Measurements from ENCODE around the gene DNAJA3. TPM values are rescaled to one million over a fixed set of nuclear protein-coding genes. Genes with fewer than 3 reads are reported as not detected.

Gene DNAJA3
- total and polyA plus RNA-seq, 9 of the 15 experiments (the other 6 are each of a cell fraction or from before 2014, with no cell fraction given) = 8.1 to 105 (median 79.0) TPM

DNA sequence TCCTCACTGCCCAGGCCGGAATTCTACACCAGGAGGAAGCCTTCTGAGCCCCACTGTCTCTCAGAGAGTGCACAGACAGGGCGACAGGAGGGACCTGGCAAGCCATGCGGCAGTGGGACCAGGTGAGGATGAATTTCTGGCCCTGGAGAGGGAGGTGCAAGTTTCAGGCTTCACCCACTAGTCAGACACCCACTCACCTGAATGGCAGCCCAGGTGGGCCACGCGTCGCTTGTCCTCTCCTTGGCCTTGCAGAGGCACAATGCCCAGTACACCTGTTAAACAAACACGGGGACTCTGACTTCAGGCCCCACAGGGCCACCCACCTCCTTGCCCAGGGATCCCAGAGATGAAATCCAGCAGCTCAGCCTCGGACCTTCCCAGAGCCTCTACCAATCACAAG is 13.5 kb upstream of the DNAJA3 start:
- in situ Hi-C loops (cut with MboI) (no loop called here), intact Hi-C loops (cut with micrococcal nuclease) (loop anchor here (10.0 kb wide), 1 partner anchor 543 kb away; the partner anchor contains the start of gene SEC14L5)
- H2AFZ ChIP-seq (ENCODE audit: low read depth, low read length) = no peak overlapping the region
- no peaks in the 10 kb centered on the region for H3K9me1 ChIP-seq (ENCODE audit: control insufficient read depth, insufficient read depth, low read length)
- WGBS (ENCODE audit: insufficient coverage, low coverage, missing lambda C conversion rate) = 95% methylated on average over 8 of the region's 8 CpGs
- no peak overlapping the region for H3K27ac ChIP-seq (ENCODE audit: extremely low read depth, low read depth, low read length)
- POLR2A ChIA-PET = interaction anchor here (1.4 kb wide), 1 partner anchor 9 kb away, joined by 6 read pairs; no protein-coding TSS in a partner anchor
- FAIRE-seq = no peak
- no peak for ATAC-seq
- H4K20me1 ChIP-seq (replicated peaks; ENCODE audit: control insufficient read depth, insufficient read depth, low read length) = peaks cover 36% of the 10 kb centered on the region
- H3K36me3 ChIP-seq (ENCODE audit: control insufficient read depth, insufficient read depth, low read length) = peaks cover 68% of the 10 kb centered on the region; the same call in 2 of the 3 replicates
- TF ChIP-seq L3MBTL2 (IDR thresholded peaks at IDR 0.05) (no peak), RBFOX2 (IDR thresholded peaks at IDR 0.05; ENCODE audit: low read depth, low read length) (0 out of 2 replicates have a peak, but pooled peaks have one; percentile 17), RB1 (IDR thresholded peaks at IDR 0.05; ENCODE audit: low read depth) (no peak), CHCHD3 (CRISPR knock-in tag; IDR thresholded peaks at IDR 0.05) (no peak)
- TF ChIP-seq, protein P1, sequence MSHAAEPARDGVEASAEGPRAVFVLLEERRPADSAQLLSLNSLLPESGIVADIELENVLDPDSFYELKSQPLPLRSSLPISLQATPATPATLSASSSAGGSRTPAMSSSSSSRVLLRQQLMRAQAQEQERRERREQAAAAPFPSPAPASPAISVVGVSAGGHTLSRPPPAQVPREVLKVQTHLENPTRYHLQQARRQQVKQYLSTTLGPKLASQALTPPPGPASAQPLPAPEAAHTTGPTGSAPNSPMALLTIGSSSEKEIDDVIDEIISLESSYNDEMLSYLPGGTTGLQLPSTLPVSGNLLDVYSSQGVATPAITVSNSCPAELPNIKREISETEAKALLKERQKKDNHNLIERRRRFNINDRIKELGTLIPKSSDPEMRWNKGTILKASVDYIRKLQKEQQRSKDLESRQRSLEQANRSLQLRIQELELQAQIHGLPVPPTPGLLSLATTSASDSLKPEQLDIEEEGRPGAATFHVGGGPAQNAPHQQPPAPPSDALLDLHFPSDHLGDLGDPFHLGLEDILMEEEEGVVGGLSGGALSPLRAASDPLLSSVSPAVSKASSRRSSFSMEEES (CRISPR knock-in tag; IDR thresholded peaks at IDR 0.05) = no peak
- TF ChIP-seq, protein P2, sequence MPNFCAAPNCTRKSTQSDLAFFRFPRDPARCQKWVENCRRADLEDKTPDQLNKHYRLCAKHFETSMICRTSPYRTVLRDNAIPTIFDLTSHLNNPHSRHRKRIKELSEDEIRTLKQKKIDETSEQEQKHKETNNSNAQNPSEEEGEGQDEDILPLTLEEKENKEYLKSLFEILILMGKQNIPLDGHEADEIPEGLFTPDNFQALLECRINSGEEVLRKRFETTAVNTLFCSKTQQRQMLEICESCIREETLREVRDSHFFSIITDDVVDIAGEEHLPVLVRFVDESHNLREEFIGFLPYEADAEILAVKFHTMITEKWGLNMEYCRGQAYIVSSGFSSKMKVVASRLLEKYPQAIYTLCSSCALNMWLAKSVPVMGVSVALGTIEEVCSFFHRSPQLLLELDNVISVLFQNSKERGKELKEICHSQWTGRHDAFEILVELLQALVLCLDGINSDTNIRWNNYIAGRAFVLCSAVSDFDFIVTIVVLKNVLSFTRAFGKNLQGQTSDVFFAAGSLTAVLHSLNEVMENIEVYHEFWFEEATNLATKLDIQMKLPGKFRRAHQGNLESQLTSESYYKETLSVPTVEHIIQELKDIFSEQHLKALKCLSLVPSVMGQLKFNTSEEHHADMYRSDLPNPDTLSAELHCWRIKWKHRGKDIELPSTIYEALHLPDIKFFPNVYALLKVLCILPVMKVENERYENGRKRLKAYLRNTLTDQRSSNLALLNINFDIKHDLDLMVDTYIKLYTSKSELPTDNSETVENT (CRISPR knock-in tag; IDR thresholded peaks at IDR 0.05) = no peak
- TF ChIP-seq, protein P3, sequence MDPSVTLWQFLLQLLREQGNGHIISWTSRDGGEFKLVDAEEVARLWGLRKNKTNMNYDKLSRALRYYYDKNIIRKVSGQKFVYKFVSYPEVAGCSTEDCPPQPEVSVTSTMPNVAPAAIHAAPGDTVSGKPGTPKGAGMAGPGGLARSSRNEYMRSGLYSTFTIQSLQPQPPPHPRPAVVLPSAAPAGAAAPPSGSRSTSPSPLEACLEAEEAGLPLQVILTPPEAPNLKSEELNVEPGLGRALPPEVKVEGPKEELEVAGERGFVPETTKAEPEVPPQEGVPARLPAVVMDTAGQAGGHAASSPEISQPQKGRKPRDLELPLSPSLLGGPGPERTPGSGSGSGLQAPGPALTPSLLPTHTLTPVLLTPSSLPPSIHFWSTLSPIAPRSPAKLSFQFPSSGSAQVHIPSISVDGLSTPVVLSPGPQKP (CRISPR knock-in tag; IDR thresholded peaks at IDR 0.05) = no peak
- TF ChIP-seq, protein P4, sequence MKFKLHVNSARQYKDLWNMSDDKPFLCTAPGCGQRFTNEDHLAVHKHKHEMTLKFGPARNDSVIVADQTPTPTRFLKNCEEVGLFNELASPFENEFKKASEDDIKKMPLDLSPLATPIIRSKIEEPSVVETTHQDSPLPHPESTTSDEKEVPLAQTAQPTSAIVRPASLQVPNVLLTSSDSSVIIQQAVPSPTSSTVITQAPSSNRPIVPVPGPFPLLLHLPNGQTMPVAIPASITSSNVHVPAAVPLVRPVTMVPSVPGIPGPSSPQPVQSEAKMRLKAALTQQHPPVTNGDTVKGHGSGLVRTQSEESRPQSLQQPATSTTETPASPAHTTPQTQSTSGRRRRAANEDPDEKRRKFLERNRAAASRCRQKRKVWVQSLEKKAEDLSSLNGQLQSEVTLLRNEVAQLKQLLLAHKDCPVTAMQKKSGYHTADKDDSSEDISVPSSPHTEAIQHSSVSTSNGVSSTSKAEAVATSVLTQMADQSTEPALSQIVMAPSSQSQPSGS (CRISPR knock-in tag; IDR thresholded peaks at IDR 0.05) = no peak
- peak overlapping the region in 1 of 2 experiments; percentile 70; a peak in 2 of 4 replicates for H3K9ac ChIP-seq (ENCODE audit: insufficient read depth in 1 of 2, low read depth in 2 of 2, low read length in 2 of 2)
- no peak for DNase-seq (ENCODE audit: extremely low read depth in 1 of 4, low spot score in 3 of 4)
- H3K4me2 ChIP-seq (ENCODE audit: insufficient read depth, low read length) = no peak overlapping the region
- H3K4me3 ChIP-seq = no peak overlapping the region
- no peaks in the 10 kb centered on the region for H3K9me3 ChIP-seq (replicated peaks; ENCODE audit: control insufficient read depth, insufficient read depth, low read depth, low read length)
- no peaks in the 10 kb centered on the region for H3K27me3 ChIP-seq (ENCODE audit: control insufficient read depth in 2 of 2, insufficient read depth in 2 of 2, low read length in 2 of 2)
- peaks cover 17 to 37% of the 10 kb centered on the region in 2 experiments; a peak in 4 of 5 replicates for H3K4me1 ChIP-seq (replicated peaks in 1 of 2; ENCODE audit: control insufficient read depth in 2 of 2, insufficient read depth in 2 of 2, low read length in 2 of 2)
- no TSS peak for BruUV-seq (replicated peaks)
- CTCF ChIA-PET (ENCODE audit: low intra/inter-chr PET ratio) = no interaction called here
- peaks cover 41% of the 10 kb centered on the region for H3K79me2 ChIP-seq (ENCODE audit: control insufficient read depth, insufficient read depth, low read length)
